Sciatic nerve (tissue), 2 donors: Measurements from ENCODE around the gene CWC25. TPM values are rescaled to one million over a fixed set of nuclear protein-coding genes. Genes with fewer than 3 reads are reported as not detected.
"Not testable (repeated sequence)": the region's sequence is repeated elsewhere in the genome, so short reads cannot be mapped to it uniquely, and the experiment has no call there.

Source experiments
- ATAC-seq: fragments of 200-7000 bp; cut with Tn5 transposase; one replicate; pipeline ENCODE4 v1.9.1; 2020; ENCODE audit warnings: mild to moderate bottlenecking, moderate library complexity
- DNase-seq: peaks from one replicate; pipeline ENCODE4 v3.0.0-alpha.2; 2020; ENCODE audit warnings: low spot score
- intact Hi-C: fragments of 100-400 bp; cut with DNase I; formaldehyde crosslinking; loops from one replicate; pipeline ENCODE4 v1.14.2; 2022
- total RNA-seq: library from RNA; stranded (reverse); fragmentation: NEBNext Ultra II Directional; extraction: Animal tissue kit (Norgen Biotek cat#: 25700); gene quantifications from one replicate; pipeline ENCODE4 v1.2.1, GENCODE V29; 2021
- donor health status: DM: no; HTN: no; CAD: no.
- donor health status: DM: no; HTN: no; CAD: no.

The CWC25 gene
- total RNA-seq, 1 donor from 2014 or later: 25.6 TPM

GRCh38 chr17:38855101-38855714 is 30.1 kb upstream of the CWC25 start:
- DNase-seq, intact Hi-C loops, ATAC-seq: not testable (repeated sequence)

- intact Hi-C loops: no loop called here
- peak; percentile 99 for ATAC-seq
- DNase-seq: peak; percentile 96
Measured at GRCh38 chr17:38853292-38854219, 28.4 kb upstream of the CWC25 start, which contains the start of gene RPL23. TSS of gene RPL23 (minus strand) at chr17:38853721. CDS start at chr17:38853710, 11 bp downstream.

- ATAC-seq (peak; percentile 8), DNase-seq (no peak)
- intact Hi-C loops: no loop called here
Measured at GRCh38 chr17:38852771-38853291, 27.7 kb upstream of the CWC25 start.

GRCh38 chr17:38851434-38851833 is 26.3 kb upstream of the CWC25 start:
- ATAC-seq (no peak), DNase-seq (no peak)
- intact Hi-C loops: no loop called here

- DNase-seq (no peak), ATAC-seq (no peak)
- intact Hi-C loops: no loop called here
Measured at GRCh38 chr17:38850374-38850773, 25.3 kb upstream of the CWC25 start.

- intact Hi-C loops: no loop called here
Measured at GRCh38 chr17:38848939-38849605, 24.0 kb upstream of the CWC25 start.

GRCh38 chr17:38848557-38848891 is 23.4 kb upstream of the CWC25 start:
- ATAC-seq (no peak), DNase-seq (no peak)
- intact Hi-C loops: no loop called here

More at GRCh38 chr17:38848939-38849605, 24.0 kb upstream of the CWC25 start:
- ATAC-seq (no peak), DNase-seq (no peak)

GRCh38 chr17:38844261-38844757 is 19.2 kb upstream of the CWC25 start:
- DNase-seq: no peak
- intact Hi-C loops: no loop called here
- ATAC-seq: no peak

- intact Hi-C loops: no loop called here
- ATAC-seq: no peak
- no peak for DNase-seq
Measured at GRCh38 chr17:38825762-38826247, 684 bp upstream of the CWC25 start.

- DNase-seq (no peak), ATAC-seq (no peak)
- intact Hi-C loops: no loop called here
Measured at GRCh38 chr17:38815576-38816193, 9.4 kb downstream of the CWC25 start.

GRCh38 chr17:38809828-38810227 is 15.3 kb downstream of the CWC25 start:
- DNase-seq (no peak), ATAC-seq (no peak)
- intact Hi-C loops: loop anchor here (5.0 kb wide), 1 partner anchor 1567 kb away; no protein-coding TSS in a partner anchor

GRCh38 chr17:38800237-38800760 is 24.8 kb downstream of the CWC25 start:
- intact Hi-C loops: no loop called here
- no peak for DNase-seq
- ATAC-seq: no peak

GRCh38 chr17:38799501-38800236 is 25.5 kb downstream of the CWC25 start, which contains the start of gene PIP4K2B:
TSS of gene PIP4K2B (minus strand) at chr17:38799556. CDS start at chr17:38799424, 132 bp downstream.
- intact Hi-C loops: no loop called here
- DNase-seq (peak; percentile 95), ATAC-seq (peak; percentile 97)

- DNase-seq: peak; percentile 75
- ATAC-seq: peak; percentile 30
- intact Hi-C loops: no loop called here
Measured at GRCh38 chr17:38798614-38799500, 26.3 kb downstream of the CWC25 start.

- intact Hi-C loops: no loop called here
- DNase-seq: no peak
- no peak for ATAC-seq
Measured at GRCh38 chr17:38797828-38798227, 27.3 kb downstream of the CWC25 start.

- intact Hi-C loops: no loop called here
- DNase-seq: no peak
- ATAC-seq: no peak
Measured at GRCh38 chr17:38797158-38797490, 28.0 kb downstream of the CWC25 start.
